Tibial artery (tissue), 4 donors: ENCODE data around the gene GRID2.

ENCODE experiments used
- DNase-seq, 2 donors: peaks; one replicate each; pipeline ENCODE4 v3.0.0-alpha.2; 2019
- H3K27ac ChIP-seq, 2 donors: fragments of 200-600 bp; sonication (generic) in 1 of 2; 1 replicate in 1 of 2; 2 replicates in 1 of 2; pipeline ENCODE4 v1.5.1; 2018 to 2019; ENCODE audit warnings: mild to moderate bottlenecking in 1 of 2
- H3K27me3 ChIP-seq, 2 donors: fragments of 200-600 bp; sonication (generic) in 1 of 2; one replicate each; pipeline versions ENCODE4 v1.5.1 to v1.6.0; 2016 to 2019
- H3K36me3 ChIP-seq, 3 donors: fragments of 200-600 bp; sonication (generic) in 2 of 3; one replicate each; pipeline ENCODE4 v1.5.1; 2016 to 2019; ENCODE audit warnings: mild to moderate bottlenecking in 2 of 3
- H3K4me1 ChIP-seq, 4 donors: fragments of 200-600 bp; sonication (generic) in 2 of 4; 1 replicate in 3 of 4; 2 replicates in 1 of 4; pipeline ENCODE4 v1.5.1; 2016 to 2019
- H3K4me3 ChIP-seq, 2 donors: fragments of 200-600 bp; sonication (generic) in 1 of 2; 1 replicate in 1 of 2; 2 replicates in 1 of 2; pipeline ENCODE4 v1.5.1; 2018 to 2019; ENCODE audit warnings: mild to moderate bottlenecking in 2 of 2
- H3K9me3 ChIP-seq, 3 donors: fragments of 200-600 bp; sonication (generic) in 1 of 3; one replicate each; pipeline ENCODE4 v1.5.1; 2016 to 2019
- intact Hi-C: fragments of 100-400 bp; cut with DNase I; formaldehyde crosslinking; loops from one replicate; pipeline ENCODE4 v1.15.0; 2023; ENCODE audit warnings: low total_unique reads
- TF ChIP-seq, protein P1 (sequence below), 2 experiments: fragments of 200-600 bp in 1 of 2; fragments of 450-650 bp in 1 of 2; IDR thresholded peaks; one replicate each; pipeline ENCODE4 v1.5.1; 2017 to 2019; ENCODE audit warnings: antibody characterized with exemption in 2 of 2, mild to moderate bottlenecking in 1 of 2, moderate library complexity in 1 of 2

GRID2 gene

DNA sequence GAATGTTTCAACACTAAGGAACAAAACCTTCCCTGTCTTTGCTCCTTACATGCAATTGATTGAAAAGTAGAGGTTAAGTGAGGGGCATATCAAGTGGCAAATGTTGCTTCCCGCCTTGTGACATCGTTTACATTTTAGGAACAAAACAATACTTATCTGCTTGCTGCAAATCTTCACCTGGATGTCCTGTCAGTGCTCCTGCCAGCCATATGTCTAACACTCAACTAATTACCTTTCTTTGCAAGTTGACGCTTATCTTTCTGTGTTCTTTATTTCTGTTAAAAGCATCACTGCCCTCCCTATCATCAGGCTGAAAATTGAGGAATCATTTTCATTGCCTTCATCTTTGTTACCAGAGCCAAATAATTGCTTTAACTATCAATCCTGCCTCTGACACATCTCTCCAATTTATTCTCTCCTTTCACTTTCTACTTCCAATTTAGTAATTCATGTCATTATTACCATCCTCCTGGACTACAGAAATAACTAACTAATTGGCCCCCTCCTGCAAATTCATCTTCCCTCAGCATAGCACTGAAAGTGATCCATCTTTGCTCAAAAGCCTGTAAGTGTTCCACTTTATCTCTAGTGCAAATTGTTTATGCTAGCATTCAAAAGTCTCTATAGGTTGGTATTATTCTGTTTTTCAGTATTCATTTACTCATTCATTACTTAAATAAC is 1226.1 kb downstream of the GRID2 start:
- Histone ChIP-seq H3K4me1 (no peaks in the 10 kb centered on the region), H3K27me3 (no peaks in the 10 kb centered on the region), H3K4me3 (no peak overlapping the region), H3K9me3 (no peaks in the 10 kb centered on the region), H3K36me3 (no peaks in the 10 kb centered on the region), H3K27ac (no peak overlapping the region)
- no peak for DNase-seq
- intact Hi-C loops: no loop called here
- TF ChIP-seq, protein P1, sequence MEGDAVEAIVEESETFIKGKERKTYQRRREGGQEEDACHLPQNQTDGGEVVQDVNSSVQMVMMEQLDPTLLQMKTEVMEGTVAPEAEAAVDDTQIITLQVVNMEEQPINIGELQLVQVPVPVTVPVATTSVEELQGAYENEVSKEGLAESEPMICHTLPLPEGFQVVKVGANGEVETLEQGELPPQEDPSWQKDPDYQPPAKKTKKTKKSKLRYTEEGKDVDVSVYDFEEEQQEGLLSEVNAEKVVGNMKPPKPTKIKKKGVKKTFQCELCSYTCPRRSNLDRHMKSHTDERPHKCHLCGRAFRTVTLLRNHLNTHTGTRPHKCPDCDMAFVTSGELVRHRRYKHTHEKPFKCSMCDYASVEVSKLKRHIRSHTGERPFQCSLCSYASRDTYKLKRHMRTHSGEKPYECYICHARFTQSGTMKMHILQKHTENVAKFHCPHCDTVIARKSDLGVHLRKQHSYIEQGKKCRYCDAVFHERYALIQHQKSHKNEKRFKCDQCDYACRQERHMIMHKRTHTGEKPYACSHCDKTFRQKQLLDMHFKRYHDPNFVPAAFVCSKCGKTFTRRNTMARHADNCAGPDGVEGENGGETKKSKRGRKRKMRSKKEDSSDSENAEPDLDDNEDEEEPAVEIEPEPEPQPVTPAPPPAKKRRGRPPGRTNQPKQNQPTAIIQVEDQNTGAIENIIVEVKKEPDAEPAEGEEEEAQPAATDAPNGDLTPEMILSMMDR (IDR thresholded peaks at IDR 0.05): no peak

- no peak for DNase-seq
- intact Hi-C loops: no loop called here
- H3K9me3 ChIP-seq: no peaks in the 10 kb centered on the region
- TF ChIP-seq, protein P1 (IDR thresholded peaks at IDR 0.05): no peak
- no peak overlapping the region for H3K27ac ChIP-seq
- H3K36me3 ChIP-seq: no peaks in the 10 kb centered on the region
- no peaks in the 10 kb centered on the region for H3K27me3 ChIP-seq
- no peaks in the 10 kb centered on the region for H3K4me1 ChIP-seq
- H3K4me3 ChIP-seq: no peak overlapping the region
Measured at GRCh38 chr4:93532234-93532633, 1228.5 kb downstream of the GRID2 start.

GRCh38 chr4:93540562-93540961 is 1236.8 kb downstream of the GRID2 start:
- Histone ChIP-seq H3K27me3 (no peaks in the 10 kb centered on the region), H3K9me3 (no peaks in the 10 kb centered on the region), H3K4me3 (no peak overlapping the region), H3K36me3 (no peaks in the 10 kb centered on the region), H3K27ac (no peak overlapping the region), H3K4me1 (no peaks in the 10 kb centered on the region)
- DNase-seq: no peak
- intact Hi-C loops: no loop called here
- TF ChIP-seq, protein P1 (IDR thresholded peaks at IDR 0.05): no peak

DNA sequence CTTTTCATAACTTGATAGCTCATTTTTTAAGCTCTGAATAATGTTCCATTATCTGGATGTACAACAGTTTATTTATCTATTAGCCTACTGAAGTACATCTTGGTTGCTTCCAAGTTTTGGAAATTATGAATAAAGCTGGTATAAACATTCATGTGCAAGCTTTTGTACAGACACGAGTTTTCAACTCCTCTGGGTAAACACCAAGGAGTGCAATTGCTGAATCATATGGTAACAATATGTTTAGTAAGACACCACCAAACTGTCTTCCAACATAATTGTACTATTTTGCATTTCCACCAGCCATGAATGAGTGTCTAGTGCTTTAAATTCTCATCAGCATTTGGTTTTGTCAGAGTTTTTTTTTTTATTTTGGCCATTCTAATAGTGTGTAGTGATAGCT is 1258.1 kb downstream of the GRID2 start:
- Histone ChIP-seq H3K4me3 (no peak overlapping the region), H3K27ac (no peak overlapping the region), H3K4me1 (no peaks in the 10 kb centered on the region), H3K27me3 (no peaks in the 10 kb centered on the region), H3K36me3 (no peaks in the 10 kb centered on the region), H3K9me3 (no peaks in the 10 kb centered on the region)
- no peak for DNase-seq
- intact Hi-C loops: no loop called here
- TF ChIP-seq, protein P1 (IDR thresholded peaks at IDR 0.05): no peak

- Histone ChIP-seq H3K4me1 (no peaks in the 10 kb centered on the region), H3K27ac (no peak overlapping the region), H3K9me3 (no peaks in the 10 kb centered on the region), H3K27me3 (no peaks in the 10 kb centered on the region), H3K4me3 (no peak overlapping the region), H3K36me3 (no peaks in the 10 kb centered on the region)
- DNase-seq: no peak
- intact Hi-C loops: no loop called here
- TF ChIP-seq, protein P1 (IDR thresholded peaks at IDR 0.05): no peak
Measured at GRCh38 chr4:93568758-93569157, 1265.0 kb downstream of the GRID2 start.

DNA sequence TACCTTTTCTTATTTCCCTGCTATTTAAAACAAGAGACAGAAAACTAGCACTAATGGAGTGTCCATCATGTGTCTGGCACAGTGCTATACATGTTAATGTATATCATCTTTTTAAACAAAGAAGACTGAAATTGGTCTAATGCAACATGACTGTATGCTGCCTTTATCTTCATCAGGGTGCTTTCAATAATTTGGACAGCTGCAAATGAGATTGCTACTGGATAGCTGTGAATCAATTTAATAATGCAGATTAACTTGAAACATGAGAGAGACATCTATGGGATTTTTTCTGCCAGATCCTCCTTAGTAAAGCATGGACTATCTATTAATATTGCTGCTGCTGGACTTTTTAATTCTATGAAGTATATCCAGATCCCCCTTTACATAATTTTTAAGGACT is 1269.5 kb downstream of the GRID2 start:
- no peaks in the 10 kb centered on the region for H3K36me3 ChIP-seq
- no peak for DNase-seq
- no peak overlapping the region for H3K27ac ChIP-seq
- no peak overlapping the region for H3K4me3 ChIP-seq
- intact Hi-C loops: no loop called here
- no peaks in the 10 kb centered on the region for H3K9me3 ChIP-seq
- TF ChIP-seq, protein P1 (IDR thresholded peaks at IDR 0.05): no peak
- H3K4me1 ChIP-seq: no peaks in the 10 kb centered on the region
- no peaks in the 10 kb centered on the region for H3K27me3 ChIP-seq
